Effector memory CD8-positive, alpha-beta T cell (primary cell): ENCODE measurements around the gene RENBP.

Experiments used
- ATAC-seq: fragments of 150-1000 bp; cut with Tn5 transposase; replicated peaks from 2 replicates; pipeline ENCODE4 v1.10.0; 2021; ENCODE audit warnings: mild to moderate bottlenecking, moderate library complexity
- DNase-seq, 3 experiments: peaks; one replicate each; pipeline ENCODE4 v3.0.0; 2021
- H3K27ac Mint-ChIP-seq, 2 donors: one replicate each; pipeline ENCODE4 v1.8.0; 2022; ENCODE audit warnings: mild to moderate bottlenecking in 2 of 2, mixed read lengths in 2 of 2, moderate library complexity in 2 of 2
- H3K27me3 Mint-ChIP-seq, 2 donors: one replicate each; pipeline ENCODE4 v1.8.0; 2022; ENCODE audit warnings: mixed read lengths in 2 of 2
- H3K36me3 Mint-ChIP-seq: one replicate; pipeline ENCODE4 v1.8.0; 2022; ENCODE audit warnings: mild to moderate bottlenecking, moderate library complexity, mixed read lengths; ENCODE audit not compliant: insufficient read depth
- H3K4me1 Mint-ChIP-seq, 2 donors: one replicate each; pipeline ENCODE4 v1.8.0; 2022; ENCODE audit warnings: low read depth in 2 of 2, mixed read lengths in 2 of 2
- H3K4me3 Mint-ChIP-seq, 2 donors: one replicate each; pipeline ENCODE4 v1.8.0; 2022; ENCODE audit warnings: mild to moderate bottlenecking in 2 of 2, mixed read lengths in 2 of 2, moderate library complexity in 2 of 2
- H3K9me3 Mint-ChIP-seq, 2 donors: one replicate each; pipeline ENCODE4 v1.8.0; 2022; ENCODE audit warnings: mixed read lengths in 2 of 2

Gene RENBP

GRCh38 chrX:153885968-153886903 is 58.2 kb downstream of the RENBP start, which contains the start of gene L1CAM:
L1CAM (minus strand) TSS chrX:153886173; CDS start chrX:153875836, 10,337 bp downstream.
- H3K9me3 Mint-ChIP-seq: no peaks in the 10 kb centered on the region
- peaks cover 6 to 33% of the 10 kb centered on the region in 2 donors for H3K27me3 Mint-ChIP-seq
- H3K4me1 Mint-ChIP-seq: no peaks in the 10 kb centered on the region
- H3K4me3 Mint-ChIP-seq: peak within 1 kb of the TSS in 1 of 2 donors; percentile 59
- H3K36me3 Mint-ChIP-seq: peaks cover 3% of the 10 kb centered on the region
- ATAC-seq: peak; percentile 51
- no peak within 1 kb of the TSS for H3K27ac Mint-ChIP-seq
- DNase-seq: no peak
